Ascending aorta (tissue), 2 donors: ENCODE data around the gene ERGIC3. TPM values are rescaled to one million over a fixed set of nuclear protein-coding genes. Genes with fewer than 3 reads are reported as not detected.

ENCODE experiments used
- DNase-seq, 2 donors: peaks; one replicate each; pipeline ENCODE4 v3.0.0-alpha.2; 2019; ENCODE audit warnings: low spot score in 2 of 2
- H3K27ac ChIP-seq, 2 donors: fragments of 200-600 bp; sonication (generic); one replicate each; pipeline ENCODE4 v1.5.1; 2016 to 2017; ENCODE audit warnings: mild to moderate bottlenecking in 1 of 2
- H3K27me3 ChIP-seq: fragments of 200-600 bp; sonication (generic); one replicate; pipeline ENCODE4 v1.5.1; 2017
- H3K36me3 ChIP-seq, 2 donors: fragments of 200-600 bp; sonication (generic); one replicate each; pipeline ENCODE4 v1.5.1; 2016
- H3K4me1 ChIP-seq, 2 donors: fragments of 200-600 bp; sonication (generic); one replicate each; pipeline ENCODE4 v1.5.1; 2016 to 2017; ENCODE audit warnings: mild to moderate bottlenecking in 1 of 2
- H3K4me3 ChIP-seq, 2 donors: fragments of 200-600 bp; sonication (generic); one replicate each; pipeline ENCODE4 v1.5.1; 2016 to 2017; ENCODE audit warnings: mild to moderate bottlenecking in 1 of 2
- H3K9me3 ChIP-seq, 2 donors: fragments of 200-600 bp; sonication (generic); one replicate each; pipeline ENCODE4 v1.5.1; 2016
- CTCF ChIP-seq, 3 experiments: fragments of 200-600 bp in 2 of 3; fragments of 450-650 bp in 1 of 3; sonication (generic) in 2 of 3; IDR thresholded peaks; one replicate each; pipeline ENCODE4 v1.5.1; 2016 to 2019; ENCODE audit warnings: antibody characterized with exemption in 3 of 3, mild to moderate bottlenecking in 1 of 3, moderate library complexity in 1 of 3
- intact Hi-C: fragments of 100-400 bp; cut with DNase I; formaldehyde crosslinking; loops from one replicate; pipeline ENCODE4 v1.15.1; 2023
- total RNA-seq: library from RNA; depleted of rRNA; stranded (reverse); fragments of >200 nt; gene quantifications from one replicate; pipeline ENCODE4 v1.1.0, GENCODE V29; 2016

The ERGIC3 gene
- total RNA-seq, 1 donor from 2014 or later = 67.7 TPM

GRCh38 chr20:35582741-35583404 is 41.0 kb downstream of the ERGIC3 start:
- Histone ChIP-seq H3K4me1 (no peaks in the 10 kb centered on the region), H3K27ac (no peak overlapping the region), H3K4me3 (no peak overlapping the region), H3K27me3 (no peaks in the 10 kb centered on the region), H3K36me3 (no peaks in the 10 kb centered on the region), H3K9me3 (peaks cover 0 to 5% of the 10 kb centered on the region in 2 donors)
- intact Hi-C loops = no loop called here
- TF ChIP-seq CTCF (IDR thresholded peaks at IDR 0.05) = no peak
- DNase-seq = no peak

GRCh38 chr20:35583636-35584560 is 42.0 kb downstream of the ERGIC3 start:
- Histone ChIP-seq H3K27me3 (no peaks in the 10 kb centered on the region), H3K27ac (no peak overlapping the region), H3K9me3 (peaks cover 0 to 5% of the 10 kb centered on the region in 2 donors), H3K4me3 (no peak overlapping the region), H3K36me3 (no peaks in the 10 kb centered on the region), H3K4me1 (no peaks in the 10 kb centered on the region)
- intact Hi-C loops = no loop called here
- DNase-seq = no peak
- no peak for TF ChIP-seq CTCF (IDR thresholded peaks at IDR 0.05)

- DNase-seq = no peak
- peaks cover 0 to 1% of the 10 kb centered on the region in 2 donors for H3K9me3 ChIP-seq
- intact Hi-C loops = no loop called here
Observed at GRCh38 chr20:35586751-35587425, 45.0 kb downstream of the ERGIC3 start.

GRCh38 chr20:35587436-35587835 is 45.6 kb downstream of the ERGIC3 start:
- Histone ChIP-seq H3K27me3 (no peaks in the 10 kb centered on the region), H3K4me3 (no peak overlapping the region), H3K27ac (no peak overlapping the region), H3K36me3 (no peaks in the 10 kb centered on the region), H3K9me3 (no peaks in the 10 kb centered on the region), H3K4me1 (no peaks in the 10 kb centered on the region)
- intact Hi-C loops = no loop called here
- no peak for DNase-seq
- no peak for TF ChIP-seq CTCF (IDR thresholded peaks at IDR 0.05)

More at GRCh38 chr20:35586751-35587425, 45.0 kb downstream of the ERGIC3 start:
- no peaks in the 10 kb centered on the region for H3K36me3 ChIP-seq
- no peak overlapping the region for H3K4me3 ChIP-seq
- H3K27me3 ChIP-seq = no peaks in the 10 kb centered on the region
- no peak overlapping the region for H3K27ac ChIP-seq
- H3K4me1 ChIP-seq = no peaks in the 10 kb centered on the region
- TF ChIP-seq CTCF (IDR thresholded peaks at IDR 0.05) = no peak

- Histone ChIP-seq H3K9me3 (no peaks in the 10 kb centered on the region), H3K4me1 (no peaks in the 10 kb centered on the region), H3K27me3 (no peaks in the 10 kb centered on the region), H3K27ac (no peak overlapping the region), H3K36me3 (no peaks in the 10 kb centered on the region), H3K4me3 (no peak overlapping the region)
- intact Hi-C loops = no loop called here
- no peak for TF ChIP-seq CTCF (IDR thresholded peaks at IDR 0.05)
- DNase-seq = no peak
Observed at GRCh38 chr20:35588397-35588796, 46.5 kb downstream of the ERGIC3 start.
